UCSD-AML1 (cell line): ENCODE results near the gene SRXN1.

Experiments used
- DNase-seq: peaks from one replicate; lab custom pipeline; 2025; ENCODE audit not compliant: unreplicated experiment; lab: John Stamatoyannopoulos, UW

Gene SRXN1

DNA sequence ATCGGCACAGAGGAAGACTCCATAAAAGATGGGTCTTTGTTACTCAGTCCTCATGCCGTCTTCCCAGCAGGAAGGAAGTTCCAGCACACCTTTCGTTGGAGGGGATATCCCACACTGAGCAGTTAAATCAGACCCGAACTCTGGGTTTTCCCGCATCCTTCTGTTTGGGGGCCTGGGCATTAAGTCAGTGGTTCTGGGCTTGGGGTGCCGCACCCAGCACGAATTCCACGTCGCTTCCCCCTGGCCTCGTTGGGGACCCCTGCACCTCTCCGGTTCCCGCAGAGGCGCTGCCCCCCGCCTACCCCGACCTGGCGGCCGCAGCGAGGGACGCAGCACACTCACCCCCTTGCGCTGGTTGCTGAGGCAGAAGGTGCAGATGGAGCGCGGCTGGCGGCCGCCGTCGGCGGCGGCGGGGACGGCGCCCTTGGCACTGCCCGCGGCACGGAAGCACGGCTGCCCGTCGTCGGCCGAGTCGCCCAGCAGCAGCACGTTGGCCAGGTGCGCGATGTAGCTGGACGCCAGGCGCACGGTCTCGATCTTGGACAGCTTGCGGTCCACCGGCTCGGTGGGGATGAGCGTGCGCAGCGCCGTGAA is 43.5 kb downstream of the SRXN1 start:
- no peak for DNase-seq

DNA sequence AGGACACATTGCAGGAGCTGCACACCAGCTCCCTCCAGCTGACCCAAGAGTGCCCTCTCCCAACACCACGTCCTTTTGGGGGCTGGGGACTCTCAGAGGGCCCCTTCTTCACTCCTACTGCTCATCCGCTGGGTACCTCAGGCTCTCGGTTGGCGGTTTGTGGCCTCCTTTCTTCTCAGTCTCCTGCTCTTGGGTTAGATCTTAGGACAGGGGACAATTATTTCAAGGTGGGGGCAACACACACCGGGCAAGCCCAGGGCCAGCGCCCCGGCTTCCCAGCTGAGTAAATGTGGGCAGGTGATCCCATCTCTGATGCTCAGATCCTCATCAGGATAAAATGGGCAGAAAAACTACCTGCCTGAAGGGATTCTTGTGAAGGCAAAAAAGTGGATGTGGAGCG is 44.0 kb downstream of the SRXN1 start:
- DNase-seq: no peak

DNA sequence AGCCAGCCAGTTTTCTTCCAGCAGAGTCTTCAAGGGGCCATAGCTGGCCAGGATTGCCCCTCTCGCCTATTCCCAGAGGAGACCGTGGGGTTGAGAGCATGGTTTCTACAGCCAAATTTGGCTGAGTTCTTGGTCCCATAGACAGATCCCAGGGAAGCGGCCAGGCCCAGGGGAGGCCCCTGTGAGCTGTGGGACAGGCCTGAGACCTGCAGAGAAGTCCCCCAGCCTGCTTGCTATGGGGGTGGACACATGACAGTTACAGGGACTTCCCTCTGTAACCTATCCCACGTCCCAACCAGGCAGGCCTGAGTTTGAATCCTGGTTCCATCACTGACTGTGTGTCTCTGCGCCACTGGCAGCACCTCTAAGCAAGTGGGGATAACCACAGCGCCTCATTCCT is 45.5 kb downstream of the SRXN1 start:
- no peak for DNase-seq

DNA sequence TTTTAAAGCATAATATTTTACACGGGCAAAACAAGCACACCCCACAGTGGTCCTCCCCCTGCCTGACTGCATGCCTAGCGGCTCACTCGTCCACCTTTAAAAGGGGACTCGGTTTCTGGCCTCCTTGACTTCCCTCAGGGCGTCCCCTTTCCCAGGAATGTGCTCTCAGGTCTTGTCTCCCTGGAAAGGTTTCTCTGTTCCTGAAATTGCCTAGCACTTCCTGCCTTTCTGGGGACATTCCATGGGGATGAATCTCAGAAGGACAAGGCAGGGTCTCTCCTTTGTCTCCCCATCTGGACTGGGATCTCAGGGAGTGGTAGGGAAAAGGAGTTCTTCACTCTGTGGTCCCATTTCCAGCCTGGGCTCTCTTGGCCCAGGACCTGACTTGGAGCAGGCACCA is 47.8 kb downstream of the SRXN1 start:
- DNase-seq: no peak

DNA sequence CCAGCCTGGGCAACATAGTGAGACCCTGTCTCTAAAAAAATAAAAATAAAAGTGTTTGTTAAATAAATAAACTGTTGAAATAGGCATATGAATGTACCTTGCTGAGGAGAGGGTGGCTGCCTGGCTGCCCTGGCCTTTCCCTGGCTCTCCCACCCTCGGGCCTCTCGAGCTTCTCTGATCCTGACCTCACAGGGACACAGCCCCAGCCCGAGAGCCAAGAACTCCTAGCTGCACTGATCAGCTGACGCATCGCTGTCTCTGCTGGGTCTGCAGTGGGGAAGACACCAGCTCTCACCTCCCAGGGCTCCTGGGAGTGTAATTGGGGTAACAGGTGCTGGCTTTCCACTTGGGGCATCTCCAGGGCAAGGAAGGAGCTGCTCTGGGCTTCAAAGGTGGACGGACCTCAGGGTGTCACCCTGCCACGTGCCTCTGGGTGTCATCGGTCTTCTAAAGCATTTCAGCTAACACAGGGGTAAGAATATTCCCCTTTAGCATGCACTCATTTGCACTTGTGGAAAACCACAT is 49.8 kb downstream of the SRXN1 start:
- DNase-seq: no peak

DNA sequence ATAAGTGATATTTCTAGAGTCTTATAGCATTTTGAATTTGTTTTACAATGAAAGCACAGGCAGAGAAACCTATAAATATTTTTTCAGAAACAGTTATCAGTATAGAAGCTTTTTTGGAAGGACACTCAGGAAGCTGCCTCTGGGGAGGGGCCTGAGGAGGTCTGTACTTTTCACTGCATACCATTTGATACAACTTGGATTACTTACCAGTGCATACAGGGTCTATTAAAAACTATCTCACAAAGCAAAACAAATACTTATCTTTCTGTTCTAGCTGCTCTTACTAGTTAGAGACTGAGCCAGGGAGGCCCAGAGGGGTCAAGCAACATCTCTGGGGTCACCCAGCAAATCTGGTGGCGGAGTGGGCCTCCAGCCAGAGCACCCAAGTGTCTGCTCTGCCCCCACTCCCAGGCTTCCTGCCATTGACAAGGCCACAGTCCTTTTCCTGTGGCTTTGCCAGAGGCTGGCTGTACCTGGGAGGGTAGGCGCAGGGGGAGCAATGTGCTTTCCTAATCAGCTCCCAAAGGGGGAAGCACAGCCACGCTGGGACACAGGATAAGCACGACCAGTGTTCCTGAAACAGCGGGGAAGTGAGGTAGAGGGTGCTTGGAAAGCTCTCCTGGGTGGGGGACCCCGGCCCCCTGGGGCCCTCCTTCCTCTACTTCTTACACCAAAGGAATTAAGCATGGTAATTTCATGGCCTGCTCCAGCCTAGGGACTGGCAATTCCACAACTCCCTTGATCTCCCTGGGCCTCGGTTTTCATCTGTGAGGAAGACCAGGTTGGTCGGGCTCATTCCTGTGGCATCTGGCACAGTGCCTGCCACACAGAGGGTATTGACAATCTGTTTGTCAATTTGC is 50.7 kb downstream of the SRXN1 start:
- DNase-seq: no peak

DNA sequence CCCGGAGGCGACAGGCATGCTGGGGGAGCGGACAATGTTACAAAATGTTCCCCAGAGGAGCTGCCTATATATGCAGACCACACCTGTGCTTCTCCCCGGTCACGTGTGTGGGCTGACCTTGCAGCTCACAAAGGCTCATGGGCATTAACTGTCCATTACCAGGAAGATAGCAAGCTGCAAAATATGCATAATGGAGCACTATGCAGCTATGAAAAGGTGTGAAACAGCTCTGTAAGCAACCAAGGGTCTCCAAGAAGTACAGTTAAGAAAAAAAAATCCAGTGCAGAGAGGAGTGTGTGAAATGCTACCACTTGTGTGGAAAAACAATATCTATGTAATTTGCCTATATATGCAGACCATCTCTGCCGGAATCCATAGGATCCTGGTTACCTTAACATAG is 52.3 kb downstream of the SRXN1 start:
- DNase-seq: no peak

DNA sequence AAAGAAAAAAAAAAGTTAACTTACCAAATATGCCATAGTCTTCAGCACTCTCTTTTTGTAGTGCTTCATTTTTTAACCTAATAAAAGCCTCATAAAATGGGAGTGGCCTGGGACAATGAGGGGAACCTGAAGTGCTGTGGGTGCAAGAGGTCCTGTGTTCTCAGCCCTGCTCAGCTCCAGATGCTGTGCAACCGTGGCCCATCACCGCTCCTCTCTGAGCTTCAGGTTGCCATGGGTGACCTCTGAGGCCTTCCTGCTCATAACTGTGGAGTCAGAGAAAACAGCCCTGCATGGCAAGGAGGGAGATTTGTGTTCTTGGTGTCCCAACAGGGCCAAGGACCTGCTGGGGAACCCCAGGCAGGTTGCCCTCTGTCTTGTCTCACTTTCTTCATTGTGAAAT is 52.9 kb downstream of the SRXN1 start:
- no peak for DNase-seq

DNA sequence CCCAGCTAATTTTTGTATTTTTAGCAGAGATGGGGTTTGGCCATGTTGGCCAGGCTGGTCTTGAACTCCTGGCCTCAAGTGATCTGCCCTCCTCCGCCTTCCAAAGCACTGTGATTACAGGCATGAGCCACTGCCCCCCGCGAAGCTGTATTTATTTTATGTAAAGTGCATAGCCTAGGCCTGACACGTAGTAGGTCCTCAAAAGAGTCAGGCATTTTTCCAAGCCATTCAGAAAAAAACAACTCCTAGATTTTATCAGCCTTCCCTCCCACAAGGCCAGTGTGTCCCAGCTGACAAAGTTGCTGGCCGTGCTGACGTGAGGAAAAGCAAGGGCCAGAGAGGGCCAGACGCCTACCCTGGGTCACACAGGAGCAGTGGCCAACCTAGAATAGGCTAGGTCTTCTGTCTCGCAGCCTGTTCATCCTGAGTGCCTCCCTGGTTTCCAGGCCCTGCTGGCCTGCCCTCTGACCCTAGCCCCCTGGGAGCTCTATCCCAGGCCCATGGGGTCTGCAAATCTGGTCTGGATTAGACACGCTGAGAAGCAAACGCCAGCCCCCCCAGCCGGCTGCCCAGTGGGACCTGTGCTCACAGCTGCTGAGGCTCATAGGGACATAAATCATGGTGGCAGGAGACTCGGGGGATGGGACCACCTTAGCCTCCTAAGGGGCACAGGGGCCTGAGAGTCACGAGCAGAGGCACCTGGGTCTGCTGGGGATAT is 54.7 kb downstream of the SRXN1 start:
- no peak for DNase-seq

DNA sequence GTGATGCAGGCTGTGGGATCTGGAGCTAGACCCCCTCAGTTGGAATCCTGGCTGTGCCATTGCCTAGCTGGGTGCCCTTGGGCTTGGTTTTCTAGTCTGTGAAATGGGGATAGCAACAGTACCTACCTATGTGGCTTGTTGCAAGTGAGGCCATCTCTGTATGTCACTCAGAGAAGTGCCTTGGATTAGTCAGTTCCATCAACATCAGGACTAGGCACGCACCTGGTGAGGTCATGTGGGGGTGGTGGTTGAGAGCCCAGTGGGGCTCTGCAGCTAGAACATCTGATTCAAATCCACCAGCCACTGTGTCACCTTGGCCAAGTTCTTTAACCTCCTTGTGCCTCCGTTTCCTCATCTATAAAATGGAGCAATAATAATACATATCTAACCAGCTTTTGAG is 55.4 kb downstream of the SRXN1 start:
- no peak for DNase-seq
